Skeletal muscle satellite cell (primary cell): ENCODE measurements around the gene NLGN1.

Experiments used
- H3K27me3 ChIP-seq: 2 replicates; pipeline ENCODE4 v1.7.0; 2013; ENCODE audit warnings: low read length; ENCODE audit not compliant: control insufficient read depth, insufficient read depth
- H3K36me3 ChIP-seq: 2 replicates; pipeline ENCODE4 v1.7.0; 2013; ENCODE audit warnings: mild to moderate bottlenecking, control low read depth, low read length; ENCODE audit not compliant: insufficient read depth
- H3K4me1 ChIP-seq: 2 replicates; pipeline ENCODE4 v1.7.0; 2013; ENCODE audit warnings: low read length; ENCODE audit not compliant: control insufficient read depth, insufficient read depth
- H3K4me2 ChIP-seq: 2 replicates; pipeline ENCODE4 v1.7.0; 2013; ENCODE audit warnings: mild to moderate bottlenecking, low read length
- H3K4me3 ChIP-seq: 2 replicates; pipeline ENCODE4 v1.7.0; 2013; ENCODE audit warnings: low read length
- H3K9ac ChIP-seq: 2 replicates; pipeline ENCODE4 v1.7.0; 2013; ENCODE audit warnings: mild to moderate bottlenecking, low read depth, low read length, moderate library complexity
- H3K9me3 ChIP-seq: replicated peaks from 2 replicates; pipeline ENCODE4 v1.7.0; 2013; ENCODE audit warnings: mild to moderate bottlenecking, control low read depth, low read length

The NLGN1 gene

GRCh38 chr3:174302746-174303315 lies 905.3 kb downstream of the NLGN1 start:
- Histone ChIP-seq H3K4me2 (no peak overlapping the region), H3K4me3 (no peak overlapping the region), H3K36me3 (no peaks in the 10 kb centered on the region), H3K9ac (no peak overlapping the region), H3K4me1 (no peaks in the 10 kb centered on the region), H3K9me3 (no peaks in the 10 kb centered on the region), H3K27me3 (no peaks in the 10 kb centered on the region)

- Histone ChIP-seq H3K36me3 (no peaks in the 10 kb centered on the region), H3K4me2 (no peak overlapping the region), H3K9me3 (no peaks in the 10 kb centered on the region), H3K4me3 (no peak overlapping the region), H3K4me1 (no peaks in the 10 kb centered on the region), H3K27me3 (no peaks in the 10 kb centered on the region), H3K9ac (no peak overlapping the region)
Observed at GRCh38 chr3:174303907-174304560, 906.5 kb downstream of the NLGN1 start.

DNA sequence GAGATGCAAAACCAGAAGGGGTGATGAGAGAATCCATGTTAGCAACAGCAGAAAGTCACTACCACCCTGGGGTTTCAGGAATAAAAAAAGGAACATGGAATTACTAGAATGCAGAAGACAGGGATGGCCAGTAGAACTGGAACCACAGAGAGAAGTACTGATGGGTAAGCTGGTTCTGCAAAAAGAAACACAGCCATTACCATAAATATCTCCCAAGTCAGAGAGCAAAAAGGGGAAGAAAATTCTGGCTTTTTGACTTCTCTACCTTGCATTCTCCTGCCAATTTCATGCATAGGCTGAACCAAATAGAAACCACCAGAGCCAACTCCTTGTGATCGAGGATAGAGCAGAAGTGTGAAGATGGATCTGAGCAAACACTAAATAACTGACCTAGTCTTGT lies 911.2 kb downstream of the NLGN1 start:
- H3K4me1 ChIP-seq: no peaks in the 10 kb centered on the region
- H3K36me3 ChIP-seq: no peaks in the 10 kb centered on the region
- no peak overlapping the region for H3K4me2 ChIP-seq

GRCh38 chr3:174310475-174310983 lies 913.0 kb downstream of the NLGN1 start:
- H3K9me3 ChIP-seq: no peaks in the 10 kb centered on the region
- H3K4me3 ChIP-seq: no peak overlapping the region
- H3K36me3 ChIP-seq: no peaks in the 10 kb centered on the region
- H3K27me3 ChIP-seq: no peaks in the 10 kb centered on the region
- no peak overlapping the region for H3K9ac ChIP-seq
- H3K4me2 ChIP-seq: no peak overlapping the region
- no peaks in the 10 kb centered on the region for H3K4me1 ChIP-seq

More for the DNA sequence above, 911.2 kb downstream of the NLGN1 start:
- H3K9me3 ChIP-seq: no peaks in the 10 kb centered on the region
- H3K9ac ChIP-seq: no peak overlapping the region
- H3K4me3 ChIP-seq: no peak overlapping the region
- H3K27me3 ChIP-seq: no peaks in the 10 kb centered on the region

DNA sequence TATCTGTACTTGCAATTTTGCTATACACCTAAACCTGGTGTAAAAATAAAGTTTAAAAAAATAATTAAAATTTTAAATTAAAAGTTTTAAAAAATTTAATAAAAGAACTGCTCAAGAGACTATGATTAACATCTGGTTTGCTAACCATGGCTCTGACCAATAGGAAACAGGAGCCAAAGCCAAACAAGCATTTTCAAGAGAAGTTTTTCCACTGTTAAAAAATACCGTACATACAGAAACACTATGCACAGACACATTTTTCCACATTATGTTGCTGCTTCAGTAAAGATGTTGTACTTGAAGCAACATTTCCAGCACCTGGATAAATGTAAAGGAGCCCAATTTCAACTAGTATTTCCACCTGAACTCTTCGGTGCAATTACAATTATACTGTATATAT lies 917.7 kb downstream of the NLGN1 start:
- no peak overlapping the region for H3K4me2 ChIP-seq
- H3K27me3 ChIP-seq: no peaks in the 10 kb centered on the region
- H3K36me3 ChIP-seq: no peaks in the 10 kb centered on the region
- no peak overlapping the region for H3K9ac ChIP-seq
- H3K9me3 ChIP-seq: no peaks in the 10 kb centered on the region
- H3K4me3 ChIP-seq: no peak overlapping the region
- no peaks in the 10 kb centered on the region for H3K4me1 ChIP-seq

- no peaks in the 10 kb centered on the region for H3K27me3 ChIP-seq
- H3K4me1 ChIP-seq: no peaks in the 10 kb centered on the region
- H3K4me3 ChIP-seq: no peak overlapping the region
- H3K9ac ChIP-seq: no peak overlapping the region
- H3K9me3 ChIP-seq: no peaks in the 10 kb centered on the region
- no peaks in the 10 kb centered on the region for H3K36me3 ChIP-seq
- H3K4me2 ChIP-seq: no peak overlapping the region
Observed at GRCh38 chr3:174317005-174317404, 919.5 kb downstream of the NLGN1 start.

- H3K9me3 ChIP-seq: no peaks in the 10 kb centered on the region
- no peak overlapping the region for H3K4me3 ChIP-seq
- no peaks in the 10 kb centered on the region for H3K36me3 ChIP-seq
- no peaks in the 10 kb centered on the region for H3K4me1 ChIP-seq
- no peak overlapping the region for H3K9ac ChIP-seq
- no peaks in the 10 kb centered on the region for H3K27me3 ChIP-seq
- H3K4me2 ChIP-seq: no peak overlapping the region
Observed at GRCh38 chr3:174318181-174318580, 920.6 kb downstream of the NLGN1 start.

- Histone ChIP-seq H3K4me3 (no peak overlapping the region), H3K9me3 (no peaks in the 10 kb centered on the region), H3K4me1 (peaks cover 13% of the 10 kb centered on the region), H3K36me3 (no peaks in the 10 kb centered on the region), H3K4me2 (no peak overlapping the region), H3K27me3 (no peaks in the 10 kb centered on the region), H3K9ac (no peak overlapping the region)
Observed at GRCh38 chr3:174321548-174321947, 924.0 kb downstream of the NLGN1 start.

DNA sequence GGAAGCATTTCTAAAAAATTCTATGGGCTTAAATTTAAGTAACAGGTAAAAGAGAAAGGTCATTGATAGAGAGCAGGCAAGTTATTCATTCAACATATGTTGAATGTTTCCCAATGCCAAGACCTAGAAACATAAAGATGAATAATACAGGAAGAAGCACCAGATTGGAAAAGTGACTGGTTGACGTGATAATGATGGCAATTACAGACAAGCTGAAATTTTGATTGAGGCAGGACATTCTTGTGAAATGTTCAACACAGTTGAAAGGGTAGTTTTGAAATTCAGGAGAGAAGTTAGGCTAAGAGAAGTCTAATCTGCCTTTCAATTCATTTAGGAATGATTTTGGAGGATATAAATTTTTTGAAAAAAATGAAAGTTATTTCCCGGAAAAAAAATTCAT lies 925.2 kb downstream of the NLGN1 start:
- H3K4me3 ChIP-seq: no peak overlapping the region
- no peaks in the 10 kb centered on the region for H3K27me3 ChIP-seq
- no peaks in the 10 kb centered on the region for H3K36me3 ChIP-seq
- no peak overlapping the region for H3K9ac ChIP-seq
- no peaks in the 10 kb centered on the region for H3K9me3 ChIP-seq
- H3K4me1 ChIP-seq: peaks cover 13% of the 10 kb centered on the region
- H3K4me2 ChIP-seq: no peak overlapping the region

- peaks cover 28% of the 10 kb centered on the region for H3K4me1 ChIP-seq
- H3K4me3 ChIP-seq: no peak overlapping the region
- no peaks in the 10 kb centered on the region for H3K27me3 ChIP-seq
- H3K36me3 ChIP-seq: no peaks in the 10 kb centered on the region
- no peak overlapping the region for H3K4me2 ChIP-seq
- H3K9ac ChIP-seq: peak overlapping the region; percentile 29
- H3K9me3 ChIP-seq: no peaks in the 10 kb centered on the region
Observed at GRCh38 chr3:174325171-174325570, 927.6 kb downstream of the NLGN1 start.

DNA sequence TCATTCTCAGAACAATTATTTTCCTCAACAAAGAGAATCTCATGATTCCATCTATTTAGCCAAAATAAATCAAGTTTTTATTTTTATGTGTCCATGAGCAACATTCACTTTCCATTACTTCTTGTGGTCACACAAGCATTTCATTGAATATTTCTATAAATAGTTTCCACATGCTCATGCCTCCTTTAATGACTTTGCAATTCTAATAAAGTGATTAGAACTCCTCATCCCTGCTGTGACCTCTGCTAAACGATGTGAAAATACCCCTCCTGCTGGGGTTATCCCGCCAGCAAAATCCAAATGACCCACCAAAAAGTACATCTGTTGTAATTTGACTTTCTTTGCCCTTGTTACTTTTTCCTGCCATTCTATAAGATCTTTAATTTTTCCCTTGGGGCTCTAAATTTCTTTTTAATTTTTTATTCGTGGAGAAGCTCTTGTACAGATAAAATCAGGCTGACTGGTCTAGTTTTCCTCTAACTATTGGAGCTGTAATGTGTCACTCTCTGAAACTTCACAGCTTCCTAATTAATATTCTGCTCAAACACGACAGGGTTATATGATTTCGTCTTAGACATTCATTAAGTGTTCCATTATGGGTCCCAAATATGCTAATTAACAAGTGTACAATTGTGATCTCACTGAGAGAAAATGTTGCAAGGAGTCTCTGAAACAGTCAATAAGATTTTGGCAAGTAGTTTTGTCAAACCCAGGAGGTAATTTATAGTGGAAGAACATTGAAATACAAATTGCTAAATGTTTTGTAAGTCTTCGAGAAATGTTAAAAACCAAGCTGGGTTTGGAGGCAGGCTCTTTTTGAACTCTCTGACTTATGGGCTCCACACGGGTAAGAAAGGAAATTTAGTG lies 928.5 kb downstream of the NLGN1 start:
- Histone ChIP-seq H3K27me3 (no peaks in the 10 kb centered on the region), H3K36me3 (no peaks in the 10 kb centered on the region), H3K4me1 (peaks cover 36% of the 10 kb centered on the region), H3K4me3 (no peak overlapping the region), H3K9me3 (no peaks in the 10 kb centered on the region), H3K9ac (peak overlapping the region; percentile 42), H3K4me2 (peak overlapping the region; percentile 16)
